ENCODE results near the gene FAM50A. TPM values are rescaled to one million over a fixed set of nuclear protein-coding genes. Genes with fewer than 3 reads are reported as not detected.

Gene FAM50A
- total RNA-seq, 4 donors from 2014 or later: 16.2 to 31.5 (median 23.3) TPM

- H3K9me3 ChIP-seq: no peaks in the 10 kb centered on the region
- no peaks in the 10 kb centered on the region for H3K27me3 ChIP-seq
- TF ChIP-seq POLR2AphosphoS5 (IDR thresholded peaks at IDR 0.05) (no peak), POLR2A (IDR thresholded peaks at IDR 0.05) (no peak), EP300 (IDR thresholded peaks at IDR 0.05) (no peak), CTCF (IDR thresholded peaks at IDR 0.05) (no peak)
- H3K4me1 ChIP-seq: no peaks in the 10 kb centered on the region
- no peak overlapping the region for H3K4me3 ChIP-seq
- no peak for DNase-seq (ENCODE audit: low spot score in 2 of 2)
- H3K27ac ChIP-seq: no peak overlapping the region
- 79% methylated on average over 7 of the region's 8 CpGs for WGBS
- peaks cover 6% of the 10 kb centered on the region for H3K36me3 ChIP-seq
Measured at GRCh38 chrX:154419189-154419588, 24.8 kb upstream of the FAM50A start.

- Histone ChIP-seq H3K27ac (no peak overlapping the region), H3K36me3 (peaks cover 6% of the 10 kb centered on the region), H3K4me1 (no peaks in the 10 kb centered on the region), H3K4me3 (no peak overlapping the region), H3K27me3 (no peaks in the 10 kb centered on the region), H3K9me3 (no peaks in the 10 kb centered on the region)
- no CpG with 5 or more reads among the region's 19 CpGs for WGBS
- TF ChIP-seq CTCF (IDR thresholded peaks at IDR 0.05) (no peak), POLR2A (IDR thresholded peaks at IDR 0.05) (no peak), EP300 (IDR thresholded peaks at IDR 0.05) (no peak), POLR2AphosphoS5 (IDR thresholded peaks at IDR 0.05) (no peak)
- DNase-seq (ENCODE audit: low spot score in 2 of 2): no peak
Measured at GRCh38 chrX:154419688-154420401, 24.1 kb upstream of the FAM50A start.

GRCh38 chrX:154420402-154420756 lies 23.6 kb upstream of the FAM50A start:
- TF ChIP-seq EP300 (IDR thresholded peaks at IDR 0.05) (no peak), CTCF (IDR thresholded peaks at IDR 0.05) (no peak), POLR2AphosphoS5 (IDR thresholded peaks at IDR 0.05) (no peak), POLR2A (IDR thresholded peaks at IDR 0.05) (no peak)
- H3K4me3 ChIP-seq: no peak overlapping the region
- no peak for DNase-seq (ENCODE audit: low spot score in 2 of 2)
- H3K9me3 ChIP-seq: no peaks in the 10 kb centered on the region
- H3K27me3 ChIP-seq: no peaks in the 10 kb centered on the region
- 57% methylated on average over 1 of the region's 10 CpGs for WGBS
- H3K4me1 ChIP-seq: no peaks in the 10 kb centered on the region
- no peak overlapping the region for H3K27ac ChIP-seq
- H3K36me3 ChIP-seq: peaks cover 6% of the 10 kb centered on the region

GRCh38 chrX:154426916-154427770 lies 16.8 kb upstream of the FAM50A start:
- TF ChIP-seq POLR2A (IDR thresholded peaks at IDR 0.05): no peak
- TF ChIP-seq CTCF (IDR thresholded peaks at IDR 0.05): no peak
- no peak for TF ChIP-seq POLR2AphosphoS5 (IDR thresholded peaks at IDR 0.05)
- TF ChIP-seq EP300 (IDR thresholded peaks at IDR 0.05): no peak

More at GRCh38 chrX:154426916-154427770, 16.8 kb upstream of the FAM50A start:
- H3K27ac ChIP-seq: peak overlapping the region; percentile 10
- DNase-seq (ENCODE audit: low spot score in 2 of 2): no peak
- WGBS: 87% methylated on average over 13 of the region's 13 CpGs
- peak overlapping the region; percentile 69 for H3K4me3 ChIP-seq
- no peaks in the 10 kb centered on the region for H3K9me3 ChIP-seq
- peaks cover 2% of the 10 kb centered on the region for H3K36me3 ChIP-seq
- H3K4me1 ChIP-seq: peaks cover 20% of the 10 kb centered on the region
- H3K27me3 ChIP-seq: no peaks in the 10 kb centered on the region
